ENCODE measurements around the gene ZC3H12C.

Gene ZC3H12C

GRCh38 chr11:110075105-110075846, 17.9 kb upstream of the ZC3H12C start:
- in situ Hi-C loops (cut with HindIII; ENCODE audit: low pct_ligation_motif_present, low pct_unique_long_range_greater_than_20kb, low sequenced_read_pairs), result no loop called here
- no peak for DNase-seq

DNA sequence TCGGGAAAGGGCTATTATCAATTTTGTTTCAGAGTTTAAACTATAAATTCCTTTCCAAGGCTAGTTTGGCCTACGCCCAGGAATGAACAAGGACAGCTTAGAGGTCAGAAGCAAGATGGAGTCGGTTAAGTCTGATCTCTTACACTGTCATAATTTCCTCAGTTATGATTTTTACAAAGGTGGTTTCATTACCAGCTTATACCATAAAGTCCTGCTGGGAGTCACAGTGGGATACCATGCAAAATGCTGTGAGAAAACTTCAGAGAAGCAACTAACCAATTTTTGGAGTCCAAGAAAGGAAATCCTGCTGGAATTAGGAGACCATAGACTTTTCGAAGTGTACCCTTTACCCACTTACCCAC, 17.4 kb upstream of the ZC3H12C start:
- DNase-seq, result no peak
- in situ Hi-C loops (cut with HindIII; ENCODE audit: low pct_ligation_motif_present, low pct_unique_long_range_greater_than_20kb, low sequenced_read_pairs), result no loop called here

- no peak for DNase-seq
- in situ Hi-C loops (cut with HindIII; ENCODE audit: low pct_ligation_motif_present, low pct_unique_long_range_greater_than_20kb, low sequenced_read_pairs), result no loop called here
Measured at GRCh38 chr11:110076371-110076965, 16.7 kb upstream of the ZC3H12C start.

DNA sequence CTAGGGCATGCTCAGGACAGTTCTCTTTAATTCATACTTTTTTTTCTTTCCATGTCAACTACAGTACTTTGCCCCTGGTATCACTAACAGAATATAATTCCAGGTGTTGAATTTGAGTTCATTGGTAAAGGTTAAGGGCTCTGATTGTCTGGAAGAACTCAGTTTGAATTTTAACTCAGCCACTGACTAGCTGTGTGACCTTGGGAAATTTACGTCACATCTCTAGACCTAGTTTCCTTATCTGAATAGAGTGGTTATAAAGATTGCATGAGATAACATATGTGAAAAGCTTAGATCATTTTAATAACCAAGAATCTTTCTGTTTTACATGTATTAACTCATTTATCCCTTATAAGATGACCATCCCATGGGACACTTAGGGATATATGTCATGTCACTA, 15.8 kb upstream of the ZC3H12C start:
- DNase-seq, result no peak
- in situ Hi-C loops (cut with HindIII; ENCODE audit: low pct_ligation_motif_present, low pct_unique_long_range_greater_than_20kb, low sequenced_read_pairs), result no loop called here

DNA sequence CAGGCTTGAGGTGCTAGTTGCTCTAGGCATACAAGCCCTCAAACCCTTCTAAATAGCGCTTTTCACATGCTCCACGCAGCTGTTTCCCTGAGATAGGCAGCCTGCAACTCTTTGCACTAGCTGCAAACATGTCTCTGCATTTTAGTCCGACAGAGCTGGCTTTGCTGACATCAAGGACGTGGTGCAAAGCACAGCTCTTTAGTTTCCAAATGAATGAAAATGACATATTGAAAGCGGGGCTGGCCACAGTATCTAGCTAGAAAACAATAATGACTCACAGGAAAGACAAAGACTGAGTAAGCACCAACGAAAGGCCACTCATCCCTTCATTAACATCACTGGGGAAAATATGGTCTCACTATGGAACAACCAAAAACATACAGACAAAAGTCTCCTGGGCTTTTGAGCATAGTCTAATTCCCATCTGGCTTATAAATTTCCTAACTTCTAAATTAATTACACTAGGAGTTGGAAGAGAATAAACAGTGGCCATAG, 15.3 kb upstream of the ZC3H12C start:
- in situ Hi-C loops (cut with HindIII; ENCODE audit: low pct_ligation_motif_present, low pct_unique_long_range_greater_than_20kb, low sequenced_read_pairs), result no loop called here
- DNase-seq, result peak; percentile 24

DNA sequence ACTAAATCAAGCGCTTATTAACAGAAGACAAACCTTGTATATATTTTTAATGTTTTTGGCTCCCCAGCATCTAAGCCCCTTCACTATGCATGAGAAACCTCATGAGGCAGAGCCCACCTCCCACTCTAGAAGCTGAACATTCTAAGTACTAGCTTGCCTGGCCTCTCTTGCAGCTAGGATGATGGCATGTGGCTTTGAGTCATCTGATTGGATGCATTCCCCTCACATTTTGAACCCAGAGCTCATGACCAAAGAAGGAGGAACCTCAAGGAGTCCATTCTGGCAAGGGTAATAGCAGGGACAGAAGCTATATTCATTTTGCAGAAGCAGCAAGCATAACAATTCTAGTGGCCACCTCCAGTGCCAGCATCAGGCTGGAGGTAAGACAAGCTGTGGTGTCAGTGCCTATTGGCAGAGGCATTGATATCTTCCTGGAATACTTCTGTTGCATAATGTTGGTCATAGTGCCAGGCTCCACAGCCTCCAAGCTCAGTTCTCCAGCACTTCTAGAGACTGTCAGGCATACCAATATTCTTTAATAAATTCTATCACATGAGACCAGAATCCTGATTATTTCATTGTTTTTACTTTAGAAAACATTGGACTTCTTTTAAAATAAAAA, 14.2 kb upstream of the ZC3H12C start:
- in situ Hi-C loops (cut with HindIII; ENCODE audit: low pct_ligation_motif_present, low pct_unique_long_range_greater_than_20kb, low sequenced_read_pairs), result no loop called here
- DNase-seq, result no peak

- in situ Hi-C loops (cut with HindIII; ENCODE audit: low pct_ligation_motif_present, low pct_unique_long_range_greater_than_20kb, low sequenced_read_pairs), result no loop called here
- no peak for DNase-seq
Measured at GRCh38 chr11:110079726-110080125, 13.5 kb upstream of the ZC3H12C start.

- in situ Hi-C loops (cut with HindIII; ENCODE audit: low pct_ligation_motif_present, low pct_unique_long_range_greater_than_20kb, low sequenced_read_pairs), result no loop called here
- no peak for DNase-seq
Measured at GRCh38 chr11:110081462-110082376, 11.5 kb upstream of the ZC3H12C start.

- DNase-seq, result no peak
- in situ Hi-C loops (cut with HindIII; ENCODE audit: low pct_ligation_motif_present, low pct_unique_long_range_greater_than_20kb, low sequenced_read_pairs), result no loop called here
Measured at GRCh38 chr11:110082899-110083298, 10.3 kb upstream of the ZC3H12C start.

DNA sequence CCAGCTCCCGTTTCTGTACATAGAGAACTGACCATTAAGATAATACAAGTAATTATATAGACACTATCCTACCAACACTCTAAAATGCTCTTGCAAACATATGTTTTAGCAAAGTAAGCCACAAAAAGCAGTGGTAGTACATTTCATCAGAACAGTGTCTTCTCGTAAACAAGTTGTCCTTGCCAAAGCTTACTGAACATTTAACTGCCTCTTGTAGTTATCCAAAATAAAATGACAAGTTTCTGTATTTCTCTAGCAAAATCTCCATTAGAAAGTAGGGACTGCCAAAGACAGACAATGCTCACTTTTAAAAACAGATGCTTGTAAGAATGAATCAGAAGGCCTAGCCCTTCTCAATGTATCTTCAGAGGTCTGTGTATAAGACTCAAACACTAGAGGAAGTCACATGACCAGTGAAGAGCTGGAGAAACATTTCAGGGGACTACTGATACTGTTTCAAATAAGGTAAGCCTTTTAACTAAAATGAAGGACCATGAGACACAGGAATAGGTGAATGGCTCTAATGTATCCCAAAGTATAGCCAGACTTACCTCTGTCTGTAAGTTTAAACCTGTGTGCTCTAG, 7.8 kb upstream of the ZC3H12C start:
- in situ Hi-C loops (cut with HindIII; ENCODE audit: low pct_ligation_motif_present, low pct_unique_long_range_greater_than_20kb, low sequenced_read_pairs), result no loop called here
- DNase-seq, result no peak

GRCh38 chr11:110086892-110087309, 6.3 kb upstream of the ZC3H12C start:
- DNase-seq, result no peak
- in situ Hi-C loops (cut with HindIII; ENCODE audit: low pct_ligation_motif_present, low pct_unique_long_range_greater_than_20kb, low sequenced_read_pairs), result no loop called here

DNA sequence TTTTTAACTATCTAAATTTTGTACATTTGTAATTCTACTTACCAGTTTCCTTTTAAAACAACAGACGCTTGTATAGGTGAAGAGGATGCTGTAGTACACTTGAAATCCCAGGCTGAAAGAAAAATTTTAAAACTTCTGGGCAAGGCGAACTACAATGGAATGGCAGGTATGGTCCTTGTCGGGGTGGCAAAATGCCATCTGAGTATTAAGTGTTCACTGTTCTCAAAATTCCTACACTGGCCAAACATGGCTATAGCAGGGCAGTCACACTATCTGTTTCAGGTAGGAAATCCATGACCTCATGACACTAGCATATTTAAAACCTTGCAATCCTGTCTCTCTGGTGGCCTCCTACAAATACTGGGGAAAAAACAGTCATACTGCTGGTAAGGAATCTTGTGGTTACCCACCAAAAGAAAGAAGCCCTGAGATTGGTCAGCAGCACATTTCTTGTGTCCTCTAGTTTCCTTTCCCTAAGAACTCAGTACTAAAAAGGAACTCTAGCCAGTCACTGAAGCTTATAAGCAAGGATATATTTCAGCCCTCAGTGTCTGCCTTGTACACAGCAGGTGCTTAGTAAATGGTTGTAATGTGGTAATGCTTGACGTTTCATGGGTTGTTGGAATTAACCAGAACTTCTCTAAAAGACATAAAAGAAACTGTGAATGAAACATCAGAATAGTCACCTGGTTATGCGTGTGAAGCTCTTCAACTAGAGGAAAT, 5.2 kb upstream of the ZC3H12C start:
- DNase-seq, result peak; percentile 76
- in situ Hi-C loops (cut with HindIII; ENCODE audit: low pct_ligation_motif_present, low pct_unique_long_range_greater_than_20kb, low sequenced_read_pairs), result no loop called here

DNA sequence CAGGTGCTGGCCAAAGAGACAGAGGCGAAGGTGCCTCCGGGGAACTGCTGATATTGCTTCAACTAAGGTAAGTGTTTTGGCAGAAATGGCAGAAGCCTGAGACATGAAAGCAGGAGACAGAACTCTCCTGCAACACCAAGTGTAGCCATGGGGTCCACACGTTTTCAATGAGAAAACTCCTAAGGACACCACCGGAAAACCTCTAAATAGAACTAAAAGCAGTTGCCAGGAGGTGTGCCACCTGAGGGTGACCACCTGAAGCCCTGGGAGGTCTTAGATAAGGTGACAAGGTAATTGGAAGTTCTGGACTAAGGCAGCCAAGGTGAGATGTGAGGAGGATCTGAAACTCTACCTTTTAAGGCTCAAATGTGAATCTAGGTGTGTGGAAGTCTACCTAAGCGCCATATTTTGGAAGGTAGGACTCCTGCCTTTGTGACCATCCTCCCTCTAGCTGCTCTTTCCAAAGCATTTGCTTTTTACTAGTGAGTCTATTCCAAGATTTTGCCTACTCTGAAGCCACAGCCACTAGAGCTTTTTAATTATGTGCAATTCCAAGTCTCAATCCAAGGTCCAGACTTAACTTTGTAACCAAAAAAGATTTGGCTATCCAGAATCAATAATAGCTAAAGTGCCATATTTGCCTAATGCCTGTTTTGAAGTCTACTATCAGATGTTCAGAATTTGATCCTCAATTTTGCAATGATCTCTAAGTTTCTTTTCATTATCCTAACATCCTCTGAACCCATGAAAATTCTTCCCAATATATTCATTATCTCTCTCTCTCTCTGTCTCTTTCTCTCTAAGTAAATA, 4.5 kb upstream of the ZC3H12C start:
- no peak for DNase-seq
- in situ Hi-C loops (cut with HindIII; ENCODE audit: low pct_ligation_motif_present, low pct_unique_long_range_greater_than_20kb, low sequenced_read_pairs), result no loop called here

DNA sequence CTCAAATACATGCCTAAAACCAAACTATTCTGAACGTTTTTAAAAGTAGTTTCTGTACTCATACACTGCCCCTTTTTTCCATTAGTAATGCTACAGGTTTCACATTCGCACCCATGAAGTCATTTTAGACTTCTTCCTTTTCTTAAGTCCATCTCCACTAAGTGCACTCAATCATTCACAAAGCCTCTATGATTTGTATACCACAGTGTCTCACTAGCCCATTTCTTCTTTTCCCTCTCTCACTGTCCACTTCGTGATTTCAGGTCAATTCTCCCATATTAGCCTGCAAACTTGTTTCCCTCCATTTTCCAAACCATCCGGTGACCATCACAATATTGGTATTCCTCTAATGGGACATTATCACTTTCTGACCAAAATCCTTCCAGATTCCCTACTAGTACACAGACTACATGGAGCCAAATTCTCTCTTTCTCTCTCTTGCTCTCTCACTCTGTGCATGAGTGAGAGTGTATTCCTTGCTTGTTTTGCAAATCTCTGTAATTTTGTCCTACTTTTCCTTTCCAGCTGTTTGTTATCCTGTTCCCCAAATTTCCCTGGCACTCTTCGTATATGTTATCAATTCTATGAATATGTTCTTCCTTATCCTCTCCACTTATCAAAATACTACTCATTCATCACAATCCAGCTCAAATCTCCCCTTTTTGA, 3.4 kb upstream of the ZC3H12C start:
- DNase-seq, result no peak
- in situ Hi-C loops (cut with HindIII; ENCODE audit: low pct_ligation_motif_present, low pct_unique_long_range_greater_than_20kb, low sequenced_read_pairs), result no loop called here

DNA sequence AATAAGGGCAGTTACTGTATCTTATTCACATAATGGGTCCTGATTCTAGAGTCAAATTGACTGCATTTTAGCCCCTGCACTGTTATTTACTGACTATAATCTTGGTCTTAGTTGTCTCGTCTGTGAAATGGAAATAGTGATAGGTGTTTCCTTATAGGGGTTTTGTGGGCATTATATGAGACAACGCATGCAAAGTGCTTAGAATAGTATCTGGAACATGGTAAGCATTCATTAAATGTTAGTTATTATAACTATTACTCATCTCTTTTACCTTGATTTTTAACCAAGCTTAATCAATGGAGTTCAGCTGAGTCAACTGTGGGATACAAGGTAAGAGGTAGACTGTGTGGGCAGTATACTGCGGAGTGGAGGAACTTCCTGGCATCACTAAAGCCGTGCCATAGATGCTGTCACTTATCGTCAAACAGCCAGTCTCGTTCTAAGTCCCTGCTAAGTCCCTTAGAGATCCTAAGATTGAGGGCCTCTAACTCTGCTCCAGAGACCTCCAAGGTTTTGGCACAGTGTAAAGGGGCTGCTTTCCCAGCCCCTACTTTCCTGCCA, 2.6 kb upstream of the ZC3H12C start:
- in situ Hi-C loops (cut with HindIII; ENCODE audit: low pct_ligation_motif_present, low pct_unique_long_range_greater_than_20kb, low sequenced_read_pairs), result no loop called here
- DNase-seq, result no peak

DNA sequence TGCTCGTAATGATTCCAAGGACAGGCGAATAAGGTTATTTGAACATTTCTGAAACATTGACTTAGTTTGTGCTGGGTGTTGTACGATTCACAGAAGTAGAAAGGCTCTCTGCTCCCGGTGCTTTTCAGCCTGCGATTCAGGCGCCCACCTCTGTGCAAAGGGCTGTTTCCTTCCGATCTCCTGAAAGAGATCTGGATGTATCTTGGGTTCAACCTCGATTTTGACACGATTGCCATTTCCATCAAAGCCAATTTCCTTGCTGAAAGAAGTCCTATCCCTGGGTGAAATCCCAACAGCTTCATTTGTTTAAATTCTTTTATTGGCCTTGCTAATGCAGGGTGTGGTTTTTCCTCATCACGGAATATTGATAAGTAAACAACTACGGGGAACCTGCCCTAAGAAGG, 1.1 kb upstream of the ZC3H12C start:
- in situ Hi-C loops (cut with HindIII; ENCODE audit: low pct_ligation_motif_present, low pct_unique_long_range_greater_than_20kb, low sequenced_read_pairs), result no loop called here
- no peak for DNase-seq

All from ACHN (cell line).